Esophagus (tissue), 2 donors: ENCODE measurements around the gene TBX1. TPM values are rescaled to one million over a fixed set of nuclear protein-coding genes. Genes with fewer than 3 reads are reported as not detected.

Source experiments
- H3K27ac ChIP-seq, 2 donors: one replicate each; pipeline ENCODE4 v1.5.1; 2013; ENCODE audit warnings: low read depth in 2 of 2, mild to moderate bottlenecking in 2 of 2, inconsistent platforms in 1 of 2, low read length in 1 of 2, moderate library complexity in 1 of 2
- H3K27me3 ChIP-seq, 2 donors: one replicate each; pipeline ENCODE4 v1.6.1; 2013; ENCODE audit warnings: low read length in 2 of 2, control low read depth in 1 of 2, mild to moderate bottlenecking in 1 of 2; ENCODE audit not compliant: insufficient read depth in 2 of 2, control insufficient read depth in 1 of 2
- H3K36me3 ChIP-seq, 2 donors: one replicate each; pipeline ENCODE4 v1.6.1; 2013; ENCODE audit warnings: low read length in 1 of 2; ENCODE audit not compliant: control insufficient read depth in 2 of 2, insufficient read depth in 2 of 2
- H3K4me1 ChIP-seq, 2 donors: one replicate each; pipeline ENCODE4 v1.6.1; 2013; ENCODE audit warnings: low read length in 1 of 2; ENCODE audit not compliant: control insufficient read depth in 2 of 2, insufficient read depth in 2 of 2
- H3K4me3 ChIP-seq, 2 donors: one replicate each; pipeline ENCODE4 v1.5.1; 2013; ENCODE audit warnings: low read length in 2 of 2, mild to moderate bottlenecking in 2 of 2, low read depth in 1 of 2, moderate library complexity in 1 of 2
- H3K9me3 ChIP-seq, 2 donors: one replicate each; pipeline ENCODE4 v1.6.1; 2013; ENCODE audit warnings: mild to moderate bottlenecking in 2 of 2, low read depth in 1 of 2, low read length in 1 of 2, moderate library complexity in 1 of 2; ENCODE audit not compliant: control insufficient read depth in 2 of 2, insufficient read depth in 1 of 2
- WGBS, 2 donors: extraction: QIAGEN DNeasy Blood & Tissue Kit; methylation state at CpG; one replicate each; pipeline ENCODE4 v1.1.7; 2013; 5-methylcytosine and 5-hydroxymethylcytosine counted together
- polyA plus RNA-seq, 2 donors: library from polyadenylated mRNA; stranded (reverse); fragments of 200-250 nt; gene quantifications; one replicate each; pipeline ENCODE4 v1.2.3, GENCODE V29; 2013
- donor health status: healthy with polysubstance abuse.
- donor health status: Bipolar disorder and iron deficiency.

The TBX1 gene
- polyA plus RNA-seq, 2 donors: 1.2 to 1.3 TPM

DNA sequence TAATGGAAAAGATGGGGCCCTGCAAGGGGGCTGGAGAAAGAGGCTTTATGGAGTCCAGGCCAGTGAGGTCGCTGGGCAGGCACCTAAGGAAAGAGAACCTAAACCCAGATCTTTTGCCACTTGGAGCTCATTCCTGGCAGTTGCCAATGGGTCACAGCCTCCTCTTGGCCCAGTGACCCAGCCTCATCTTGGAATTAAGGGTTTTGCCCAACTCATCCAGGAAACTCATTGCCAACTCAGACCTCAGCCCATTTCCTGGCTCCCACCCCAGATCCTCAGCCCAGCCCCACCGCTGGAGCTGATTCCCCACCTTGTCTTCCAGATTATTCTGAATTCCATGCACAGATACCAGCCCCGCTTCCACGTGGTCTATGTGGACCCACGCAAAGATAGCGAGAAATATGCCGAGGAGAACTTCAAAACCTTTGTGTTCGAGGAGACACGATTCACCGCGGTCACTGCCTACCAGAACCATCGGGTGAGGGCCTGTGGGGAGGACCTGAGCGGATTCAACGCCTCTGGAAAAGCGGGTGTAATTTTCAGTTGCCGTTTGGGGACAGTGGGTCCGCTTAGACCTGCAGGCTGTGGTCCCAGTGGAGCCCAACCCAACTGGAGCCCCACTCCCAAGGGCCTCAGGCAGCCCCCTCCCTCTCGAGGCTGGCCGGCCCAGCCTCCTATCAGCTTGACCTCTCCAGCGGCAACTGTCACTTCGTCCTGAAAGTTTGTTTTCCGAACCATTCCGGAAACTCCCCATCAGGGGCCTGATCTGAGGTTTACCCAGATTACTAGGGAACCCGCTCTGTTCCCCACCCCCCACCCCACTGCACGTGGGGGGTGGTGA is 4.3 kb downstream of the TBX1 start:
- Histone ChIP-seq H3K36me3 (no peaks in the 10 kb centered on the region), H3K27me3 (peaks cover 0 to 14% of the 10 kb centered on the region in 2 donors), H3K4me1 (peaks cover 7 to 14% of the 10 kb centered on the region in 2 donors), H3K27ac (no peak overlapping the region), H3K4me3 (no peak overlapping the region), H3K9me3 (no peaks in the 10 kb centered on the region)
- 64 to 75% methylated on average over 25 of the region's 25 CpGs for WGBS, 2 donors

DNA sequence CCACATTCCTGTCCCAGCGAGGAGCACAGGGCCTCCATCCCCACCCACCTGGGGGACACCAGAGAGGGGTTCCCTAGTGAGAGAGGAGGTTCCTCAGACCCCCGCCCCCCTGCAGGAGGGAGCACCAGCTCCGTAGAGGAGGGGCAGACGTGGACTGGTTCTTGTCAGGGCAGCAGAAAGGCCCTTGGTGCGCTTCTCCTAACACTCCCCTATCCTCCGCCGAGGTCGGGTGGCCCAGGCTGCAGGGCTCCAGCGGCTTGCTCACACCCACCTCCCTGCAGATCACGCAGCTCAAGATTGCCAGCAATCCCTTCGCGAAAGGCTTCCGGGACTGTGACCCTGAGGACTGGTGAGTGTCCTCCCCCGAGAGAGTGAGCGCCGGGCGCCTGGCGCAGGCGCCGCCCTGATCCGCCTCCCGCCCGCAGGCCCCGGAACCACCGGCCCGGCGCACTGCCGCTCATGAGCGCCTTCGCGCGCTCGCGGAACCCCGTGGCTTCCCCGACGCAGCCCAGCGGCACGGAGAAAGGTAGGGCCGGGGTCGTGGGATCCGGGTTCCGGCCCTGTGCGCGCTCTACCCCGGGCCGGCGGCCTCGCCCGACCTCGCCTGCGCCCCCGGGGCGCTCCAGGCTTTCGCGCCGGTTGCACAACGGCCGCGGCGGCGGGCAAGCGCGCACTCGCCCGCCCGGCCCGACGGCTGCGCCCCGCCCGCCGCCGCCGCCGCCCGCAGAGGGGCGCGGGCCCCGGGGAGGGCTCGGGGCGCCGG is 5.1 kb downstream of the TBX1 start:
- Histone ChIP-seq H3K27ac (peak overlapping the region; percentile 26 to 38), H3K9me3 (no peaks in the 10 kb centered on the region), H3K4me3 (peak overlapping the region; percentile 46 to 49), H3K36me3 (no peaks in the 10 kb centered on the region), H3K4me1 (peaks cover 7 to 14% of the 10 kb centered on the region in 2 donors), H3K27me3 (peaks cover 0 to 18% of the 10 kb centered on the region in 2 donors)
- WGBS, 2 donors: 5 to 7% methylated on average over 63 to 83 of the region's 83 CpGs

DNA sequence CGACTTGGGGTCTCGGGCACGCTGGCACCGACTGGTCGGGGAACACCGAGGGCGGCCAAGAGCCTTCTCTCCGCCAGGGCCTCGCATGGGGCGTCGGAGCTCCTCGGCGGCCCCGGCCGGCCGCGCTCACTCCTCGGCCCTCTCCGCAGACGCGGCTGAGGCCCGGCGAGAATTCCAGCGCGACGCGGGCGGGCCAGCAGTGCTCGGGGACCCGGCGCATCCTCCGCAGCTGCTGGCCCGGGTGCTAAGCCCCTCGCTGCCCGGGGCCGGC is 5.6 kb downstream of the TBX1 start:
- WGBS, 2 donors: 2% methylated on average over 31 to 36 of the region's 36 CpGs
- Histone ChIP-seq H3K36me3 (no peaks in the 10 kb centered on the region), H3K27me3 (peaks cover 0 to 16% of the 10 kb centered on the region in 2 donors), H3K27ac (peak overlapping the region; percentile 26 to 38), H3K4me3 (peak overlapping the region; percentile 46 to 49), H3K4me1 (peaks cover 3 to 12% of the 10 kb centered on the region in 2 donors), H3K9me3 (no peaks in the 10 kb centered on the region)

DNA sequence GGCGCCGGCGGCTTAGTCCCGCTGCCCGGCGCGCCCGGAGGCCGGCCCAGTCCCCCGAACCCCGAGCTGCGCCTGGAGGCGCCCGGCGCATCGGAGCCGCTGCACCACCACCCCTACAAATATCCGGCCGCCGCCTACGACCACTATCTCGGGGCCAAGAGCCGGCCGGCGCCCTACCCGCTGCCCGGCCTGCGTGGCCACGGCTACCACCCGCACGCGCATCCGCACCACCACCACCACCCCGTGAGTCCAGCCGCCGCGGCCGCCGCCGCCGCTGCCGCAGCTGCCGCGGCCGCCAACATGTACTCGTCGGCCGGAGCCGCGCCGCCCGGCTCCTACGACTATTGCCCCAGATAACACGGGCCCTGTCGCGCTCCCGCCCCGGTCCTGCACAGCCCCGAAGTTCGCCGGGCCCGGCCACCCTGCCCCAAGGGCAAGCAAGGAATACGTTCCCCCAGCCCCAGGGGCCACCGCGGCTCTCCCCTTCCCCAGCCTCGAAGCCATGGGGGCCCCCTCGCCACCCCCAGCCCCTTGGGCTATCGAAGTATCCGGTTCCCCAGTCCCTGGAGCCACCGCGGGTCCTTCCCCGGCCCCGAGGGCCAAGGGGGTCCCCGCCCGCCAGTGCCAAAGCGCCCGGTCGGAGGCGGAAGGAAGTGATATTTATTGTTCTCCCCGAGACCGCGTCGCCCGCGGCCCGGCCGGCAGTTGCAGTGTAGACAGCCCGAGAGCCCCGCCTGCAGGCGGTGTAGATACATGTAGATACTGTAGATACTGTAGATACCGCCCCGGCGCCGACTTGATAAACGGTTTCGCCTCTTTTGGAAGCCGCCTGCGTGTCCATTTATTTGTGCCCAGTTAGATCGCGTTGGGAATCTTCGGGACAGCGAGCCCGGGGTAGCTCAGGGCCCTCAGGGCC is 6.2 kb downstream of the TBX1 start:
- Histone ChIP-seq H3K4me3 (peak overlapping the region; percentile 46 to 49), H3K9me3 (no peaks in the 10 kb centered on the region), H3K27ac (peak overlapping the region; percentile 20 to 38), H3K4me1 (peaks cover 2 to 11% of the 10 kb centered on the region in 2 donors), H3K27me3 (peaks cover 0 to 16% of the 10 kb centered on the region in 2 donors), H3K36me3 (no peaks in the 10 kb centered on the region)
- 6 to 10% methylated on average over 78 to 103 of the region's 103 CpGs for WGBS, 2 donors

DNA sequence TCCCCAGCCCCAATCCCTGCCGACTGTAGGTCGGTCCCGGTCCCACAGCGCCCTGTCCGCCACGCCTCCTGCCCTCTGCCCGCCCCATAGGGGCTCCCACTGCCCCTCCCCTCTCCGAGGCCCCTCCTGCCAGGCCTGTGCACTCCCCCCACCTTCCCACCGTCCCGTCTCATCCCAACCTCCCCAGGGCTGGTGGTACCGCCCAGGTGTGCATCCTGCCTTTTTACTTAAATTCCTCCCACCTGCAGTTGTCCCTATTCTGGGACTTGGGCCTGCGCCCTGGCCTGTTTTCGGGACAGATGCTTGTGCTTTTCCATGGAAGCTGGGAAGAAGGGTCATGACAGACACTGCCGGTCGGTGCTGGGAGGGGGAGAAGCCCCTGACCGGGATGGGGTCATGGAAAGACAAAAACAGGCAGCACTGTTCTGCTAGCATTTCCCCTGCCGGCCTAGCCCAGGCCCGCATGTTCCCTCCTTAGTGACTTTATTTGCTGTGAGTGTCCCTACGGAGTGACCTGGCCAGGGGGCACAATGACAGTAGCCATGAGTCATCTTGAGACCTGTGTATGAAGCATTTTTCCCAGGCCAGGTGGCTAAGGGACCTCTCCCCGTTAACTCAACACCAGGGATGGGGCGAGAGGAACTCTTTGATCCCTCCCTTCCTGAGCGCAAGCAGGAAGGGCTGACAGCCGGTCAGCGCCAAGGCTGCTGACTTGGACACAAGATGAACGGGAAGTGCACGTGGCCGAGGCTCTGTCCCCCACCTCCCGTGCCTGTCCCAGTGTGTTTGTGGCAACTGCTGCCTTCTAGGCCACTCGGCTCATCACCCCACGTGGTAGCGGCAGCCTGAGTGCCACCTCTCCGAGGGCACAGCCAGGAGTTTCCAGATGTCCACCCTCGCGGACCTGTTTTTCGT is 7.1 kb downstream of the TBX1 start:
- peaks cover 1 to 11% of the 10 kb centered on the region in 2 donors for H3K4me1 ChIP-seq
- WGBS, 2 donors: 36 to 45% methylated on average over 35 of the region's 35 CpGs
- peak overlapping the region; percentile 46 to 49 for H3K4me3 ChIP-seq
- no peaks in the 10 kb centered on the region for H3K36me3 ChIP-seq
- no peak overlapping the region for H3K27ac ChIP-seq
- H3K27me3 ChIP-seq: peaks cover 0 to 16% of the 10 kb centered on the region in 2 donors
- no peaks in the 10 kb centered on the region for H3K9me3 ChIP-seq

DNA sequence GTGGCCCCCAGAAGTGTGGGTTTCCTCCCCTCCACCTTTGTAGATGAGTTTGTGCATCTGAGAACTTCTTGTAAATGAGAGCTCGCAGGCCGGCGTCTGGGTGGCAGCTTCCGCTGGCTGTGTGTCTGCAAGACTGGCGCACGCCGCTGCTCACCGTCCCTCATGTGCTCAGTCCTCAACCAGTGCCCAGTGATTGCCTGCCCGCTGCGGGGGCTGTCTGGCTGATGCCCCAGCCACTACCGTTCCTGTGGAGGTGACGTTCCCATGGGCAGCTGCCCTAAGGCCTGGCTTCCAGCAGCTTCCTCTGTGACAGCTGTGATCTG is 8.8 kb downstream of the TBX1 start:
- Histone ChIP-seq H3K4me1 (peaks cover 0 to 11% of the 10 kb centered on the region in 2 donors), H3K36me3 (no peaks in the 10 kb centered on the region), H3K27me3 (peaks cover 0 to 13% of the 10 kb centered on the region in 2 donors), H3K4me3 (no peak overlapping the region), H3K9me3 (no peaks in the 10 kb centered on the region), H3K27ac (no peak overlapping the region)
- WGBS, 2 donors: 92% methylated on average over 12 of the region's 12 CpGs

DNA sequence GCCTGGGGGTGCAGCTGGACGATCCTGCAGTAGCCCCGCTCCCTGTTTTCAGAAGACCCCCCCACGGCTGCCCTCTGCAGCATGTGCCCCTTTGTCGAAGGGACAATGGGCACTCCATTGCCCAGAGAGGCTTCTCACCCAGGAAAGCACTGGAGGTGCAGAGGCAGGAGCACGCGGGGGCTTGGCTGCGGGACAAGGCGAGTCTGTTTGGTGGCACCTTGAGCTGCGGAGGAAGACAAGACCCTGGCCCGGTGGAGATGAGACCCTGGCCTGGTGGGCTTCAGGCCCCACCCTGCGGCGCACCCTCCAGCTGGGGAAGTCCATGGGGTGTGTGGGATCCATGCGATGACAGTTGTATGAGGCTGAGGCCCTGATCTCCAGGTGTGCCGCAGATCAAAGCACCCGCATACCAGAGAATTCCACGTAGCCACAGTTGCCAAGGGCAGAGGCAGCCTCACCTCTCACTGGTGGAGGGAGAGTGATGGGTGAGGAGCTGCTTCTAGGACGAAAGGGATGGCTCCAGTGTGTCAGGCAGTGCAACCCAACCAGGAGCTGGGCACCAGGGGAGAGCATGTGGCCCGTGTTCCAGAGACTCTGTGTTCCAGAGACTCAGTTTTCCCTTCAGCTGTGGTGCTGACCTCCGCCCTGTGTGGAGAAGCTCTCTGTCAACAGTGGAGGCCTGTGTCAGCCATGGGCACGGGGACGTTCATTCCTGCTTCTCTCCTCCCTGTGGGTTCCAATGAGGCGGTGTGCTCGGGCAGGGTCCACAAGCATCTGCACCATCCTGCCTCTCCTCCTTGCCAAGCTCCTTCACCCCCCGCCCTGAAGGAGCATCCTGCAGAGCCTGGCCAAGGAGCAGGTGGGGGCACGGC is 10.0 kb downstream of the TBX1 start:
- H3K36me3 ChIP-seq: no peaks in the 10 kb centered on the region
- H3K4me1 ChIP-seq: peaks cover 0 to 7% of the 10 kb centered on the region in 2 donors
- WGBS, 2 donors: 75 to 76% methylated on average over 25 of the region's 25 CpGs
- H3K27me3 ChIP-seq: peaks cover 0 to 9% of the 10 kb centered on the region in 2 donors
- H3K4me3 ChIP-seq: no peak overlapping the region
- H3K9me3 ChIP-seq: no peaks in the 10 kb centered on the region
- no peak overlapping the region for H3K27ac ChIP-seq

DNA sequence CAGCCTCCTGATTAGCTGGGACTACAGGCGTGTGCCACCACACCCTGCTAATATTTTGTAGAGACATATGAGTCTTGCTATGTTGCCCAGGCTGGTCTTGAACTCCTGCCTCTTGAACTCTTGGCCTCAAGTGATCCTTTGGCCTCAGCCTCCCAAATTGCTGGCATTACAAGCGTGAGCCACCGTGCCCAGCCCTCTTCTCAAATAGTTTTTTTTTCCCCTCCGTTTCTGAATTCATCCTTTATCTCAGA is 11.8 kb downstream of the TBX1 start:
- no peak overlapping the region for H3K27ac ChIP-seq
- 59 to 76% methylated on average over 4 of the region's 4 CpGs for WGBS, 2 donors
- H3K36me3 ChIP-seq: no peaks in the 10 kb centered on the region
- peaks cover 0 to 9% of the 10 kb centered on the region in 2 donors for H3K4me1 ChIP-seq
- H3K27me3 ChIP-seq: peaks cover 0 to 7% of the 10 kb centered on the region in 2 donors
- H3K9me3 ChIP-seq: no peaks in the 10 kb centered on the region
- H3K4me3 ChIP-seq: no peak overlapping the region
